HG03097 (cell line): ENCODE results near the gene MRPL27.

Experiments
- ATAC-seq: cut with Tn5 transposase; IDR thresholded peaks from one replicate; pipeline ENCODE4 v1.9.1; 2021; ENCODE audit not compliant: unreplicated experiment, low FRiP score

The MRPL27 gene

GRCh38 chr17:50361561-50362480 lies 11.2 kb downstream of the MRPL27 start:
- no peak for ATAC-seq

GRCh38 chr17:50360486-50361115 lies 12.4 kb downstream of the MRPL27 start:
- ATAC-seq = no peak

GRCh38 chr17:50359998-50360461 lies 13.0 kb downstream of the MRPL27 start:
- ATAC-seq = no peak

GRCh38 chr17:50359005-50359699 lies 13.8 kb downstream of the MRPL27 start:
- ATAC-seq = no peak

GRCh38 chr17:50358177-50358576 lies 14.8 kb downstream of the MRPL27 start:
- no peak for ATAC-seq

- ATAC-seq = no peak
Measured at GRCh38 chr17:50356892-50357510, 16.0 kb downstream of the MRPL27 start.

GRCh38 chr17:50356418-50356817 lies 16.6 kb downstream of the MRPL27 start:
- no peak for ATAC-seq

GRCh38 chr17:50355701-50356341 lies 17.2 kb downstream of the MRPL27 start:
- no peak for ATAC-seq

GRCh38 chr17:50355336-50355700 lies 17.7 kb downstream of the MRPL27 start:
- ATAC-seq = no peak

- no peak for ATAC-seq
Measured at GRCh38 chr17:50354776-50355175, 18.2 kb downstream of the MRPL27 start.

- no peak for ATAC-seq
Measured at GRCh38 chr17:50354198-50354597, 18.8 kb downstream of the MRPL27 start.

GRCh38 chr17:50353600-50354195 lies 19.3 kb downstream of the MRPL27 start:
- no peak for ATAC-seq

- ATAC-seq = no peak
Measured at GRCh38 chr17:50352693-50353599, 20.0 kb downstream of the MRPL27 start.

GRCh38 chr17:50352072-50352692 lies 20.8 kb downstream of the MRPL27 start:
- no peak for ATAC-seq

GRCh38 chr17:50350733-50351132 lies 22.3 kb downstream of the MRPL27 start:
- ATAC-seq = no peak

- no peak for ATAC-seq
Measured at GRCh38 chr17:50349243-50349600, 23.8 kb downstream of the MRPL27 start.

GRCh38 chr17:50348522-50349242 lies 24.3 kb downstream of the MRPL27 start:
- no peak for ATAC-seq

GRCh38 chr17:50347894-50348291 lies 25.1 kb downstream of the MRPL27 start:
- ATAC-seq = no peak
